AG08396 (cell line): ENCODE results near the gene CHCHD6.
A peak's percentile ranks its signal among the peaks of the same experiment; 100 is the strongest.

Experiments used
- DNase-seq: peaks from one replicate; pipeline ENCODE4 v3.0.0; 2012; ENCODE audit warnings: low spot score, mixed read lengths

The CHCHD6 gene

DNA sequence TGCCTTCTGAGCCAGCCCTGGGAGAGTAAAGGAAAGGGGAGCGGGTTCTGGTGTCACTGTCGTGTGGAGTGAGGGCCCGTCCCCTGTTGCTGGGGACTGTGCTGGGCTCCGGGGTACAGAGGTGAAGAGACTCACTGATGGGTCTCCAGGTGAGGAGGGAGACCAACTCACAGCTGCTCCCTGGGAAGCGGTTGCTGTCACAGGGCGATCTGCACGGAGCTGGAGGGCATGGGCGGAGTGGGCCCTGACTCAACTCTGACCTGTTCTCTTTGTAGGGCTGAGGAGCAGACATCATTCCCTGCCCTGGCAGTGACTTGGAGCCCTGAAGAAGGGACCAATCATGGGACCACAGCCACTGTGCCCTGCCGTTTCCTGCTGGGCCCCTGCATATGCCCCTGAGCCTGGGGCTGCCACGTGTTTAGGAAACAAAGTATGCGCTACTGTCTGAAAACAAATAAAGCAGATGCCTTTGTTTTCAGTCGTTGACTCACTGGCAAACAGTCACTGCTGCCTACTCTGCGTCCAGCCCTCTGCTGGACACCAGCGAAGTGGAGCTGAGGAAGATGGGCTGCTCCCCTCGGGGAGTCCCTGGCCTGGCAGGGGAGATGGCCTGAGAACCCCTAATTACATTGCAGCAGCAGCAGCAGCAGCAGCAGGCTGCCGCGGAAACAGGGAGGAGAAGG lies 256.0 kb downstream of the CHCHD6 start:
- peak; percentile 30 for DNase-seq

DNA sequence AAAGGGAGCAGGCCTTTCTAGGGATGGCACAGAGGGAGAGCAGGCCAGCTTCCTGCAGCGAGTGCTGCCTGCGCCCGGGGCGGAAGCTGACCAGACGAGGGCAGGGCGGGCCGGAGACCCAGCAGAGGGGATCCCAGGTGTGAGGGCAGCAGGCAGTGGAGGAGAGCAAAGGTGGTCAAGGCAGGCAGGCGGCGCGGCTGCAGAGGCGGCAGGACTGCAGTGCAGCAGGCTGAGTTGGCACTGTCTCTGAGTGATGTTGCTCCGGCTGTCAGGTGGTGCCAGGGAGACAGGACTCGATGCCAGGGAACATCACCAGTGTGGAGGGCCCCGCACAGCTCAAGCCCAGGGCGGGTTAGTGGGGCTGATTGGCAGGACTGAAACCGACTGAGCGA lies 256.6 kb downstream of the CHCHD6 start:
- DNase-seq: no peak

DNA sequence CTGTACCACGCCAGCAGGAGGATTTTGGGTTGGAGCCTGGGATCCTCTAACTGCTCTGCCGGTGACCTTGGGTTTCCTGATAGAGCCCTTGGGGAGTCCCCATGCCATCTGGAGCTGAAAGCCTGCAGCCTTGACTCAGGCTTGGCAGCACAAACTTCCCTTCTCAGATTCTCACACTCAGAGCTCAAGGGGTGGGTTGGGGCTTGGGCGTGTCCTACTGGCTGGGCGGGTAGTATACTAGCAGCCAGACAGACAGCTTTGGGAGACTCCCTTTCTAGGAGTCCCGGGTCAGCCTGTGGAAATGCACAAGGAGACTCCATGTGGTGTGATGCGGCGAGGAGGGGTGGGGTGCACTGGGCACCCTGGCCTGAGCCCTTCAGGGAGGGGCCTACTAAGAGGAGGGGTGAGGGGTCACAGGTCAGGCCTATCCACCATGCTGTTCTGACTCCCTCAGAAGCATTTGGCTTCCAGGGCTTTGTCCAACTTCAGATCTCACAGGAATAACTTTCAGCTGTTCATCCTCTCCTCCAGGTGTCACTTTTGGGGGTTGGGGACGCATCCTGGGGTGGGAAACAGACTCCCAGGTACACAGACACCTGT lies 257.3 kb downstream of the CHCHD6 start:
- DNase-seq: peak; percentile 77

DNA sequence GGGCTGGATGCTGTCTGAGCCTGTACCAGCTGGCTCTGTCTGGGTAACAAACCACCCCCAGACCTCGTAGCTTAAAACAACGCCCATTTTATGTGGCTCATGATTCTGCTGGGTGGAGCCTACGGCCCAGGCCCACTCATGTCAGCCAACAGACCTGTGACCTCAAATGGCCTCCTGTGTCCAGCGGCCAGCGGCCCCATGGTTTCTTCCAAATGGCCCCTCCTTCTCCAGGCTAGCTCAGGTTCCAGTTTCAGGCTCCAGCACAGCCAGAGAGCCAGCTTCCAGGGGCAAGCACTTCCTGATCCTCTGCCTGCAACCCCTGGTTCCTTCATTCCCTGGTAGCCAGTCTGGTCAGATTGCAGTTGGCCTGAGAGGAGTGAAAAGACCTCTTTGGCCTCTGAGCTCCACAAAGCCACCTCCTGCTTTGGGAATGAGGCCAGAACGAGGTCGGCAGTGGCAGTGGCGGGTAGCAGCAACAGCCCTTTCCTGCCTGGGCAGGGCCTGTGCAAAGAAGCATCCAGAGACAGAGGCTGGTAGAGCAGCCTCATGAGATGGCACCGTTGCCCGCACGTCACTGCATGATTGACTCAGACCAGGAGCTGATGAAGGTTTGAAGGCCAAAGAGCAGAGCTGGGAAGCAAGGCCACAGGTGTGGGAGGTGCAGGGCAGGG lies 257.9 kb downstream of the CHCHD6 start:
- no peak for DNase-seq

DNA sequence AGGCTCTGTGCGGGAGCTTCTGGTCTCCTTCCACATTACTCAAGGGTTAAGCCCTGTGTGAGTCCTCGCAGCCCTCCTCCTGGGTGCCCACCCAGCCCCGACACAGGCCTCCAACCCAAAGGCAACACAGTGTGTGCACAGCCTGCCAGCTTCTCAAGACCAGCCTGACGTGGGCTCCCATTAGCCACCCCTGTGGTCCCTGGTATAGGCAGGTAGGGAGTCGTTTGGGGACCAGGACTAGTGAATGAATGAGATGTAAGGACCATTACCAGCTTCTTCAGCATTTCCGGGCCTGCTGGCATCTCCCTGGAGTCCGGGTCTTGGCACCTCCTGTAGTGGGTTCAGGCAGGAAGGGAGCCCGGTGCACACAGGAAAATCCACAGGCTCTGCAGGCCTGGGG lies 258.7 kb downstream of the CHCHD6 start:
- DNase-seq: no peak

DNA sequence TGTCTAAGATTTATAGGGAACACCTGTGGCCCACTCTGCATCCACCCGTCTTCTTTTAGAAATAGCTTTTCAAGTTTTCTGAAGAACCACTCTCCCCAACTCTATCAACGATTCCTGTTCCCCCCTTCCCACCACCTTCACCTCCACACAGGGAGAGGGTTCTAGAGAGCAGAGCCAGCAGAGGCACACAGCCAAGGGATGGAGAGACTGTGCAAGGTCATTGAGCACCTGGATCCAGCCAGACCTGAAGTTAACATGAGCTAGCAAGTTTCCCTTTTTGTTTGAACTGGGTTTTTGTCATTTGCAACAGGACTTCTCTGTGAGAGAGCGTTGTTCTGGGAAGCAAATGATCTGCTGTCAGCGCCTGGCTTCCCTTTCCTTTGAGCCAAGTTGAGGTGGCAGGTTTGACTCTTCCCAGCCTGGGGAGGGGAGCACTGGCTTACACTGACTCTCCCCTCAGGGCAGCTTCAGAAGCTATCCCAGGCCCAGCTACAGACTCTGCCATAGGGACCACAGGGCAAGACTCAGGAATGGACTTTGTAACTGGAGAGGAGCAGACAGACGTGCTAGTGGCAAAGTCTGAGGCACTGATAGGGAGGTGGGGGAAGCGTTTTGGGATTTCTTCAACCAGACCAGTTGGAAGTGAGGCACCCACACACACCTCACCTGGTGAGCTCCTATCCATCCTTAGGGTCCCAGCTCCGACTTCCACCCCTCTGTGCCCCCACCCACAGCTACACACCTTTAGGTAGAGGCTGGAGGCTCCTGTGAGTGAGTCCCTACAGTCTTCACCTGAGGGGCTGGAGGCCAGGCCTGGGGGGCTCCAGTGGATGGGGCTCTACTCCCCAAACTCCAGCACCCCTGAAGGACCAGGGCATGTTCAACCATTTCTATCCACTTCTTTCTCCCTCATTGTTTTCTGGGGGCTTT lies 259.5 kb downstream of the CHCHD6 start:
- DNase-seq: no peak

DNA sequence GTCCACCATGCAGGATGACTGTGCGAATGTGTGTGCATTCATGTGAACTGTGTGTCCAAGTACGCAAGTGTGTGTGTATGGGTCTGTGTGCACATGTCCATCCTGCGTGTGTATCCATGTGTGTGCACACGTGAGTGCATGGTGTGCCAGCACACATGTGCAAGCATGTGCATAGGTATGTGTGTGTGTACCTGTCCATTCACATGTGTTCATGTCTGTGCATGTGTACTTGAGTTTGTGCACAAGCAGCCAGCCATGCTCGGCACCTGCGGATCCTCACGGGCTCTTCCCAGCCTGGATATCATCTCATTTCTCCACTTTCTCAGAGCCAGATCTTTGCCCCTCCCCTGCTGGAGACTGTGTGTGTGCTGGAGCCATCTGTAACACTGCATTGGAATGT lies 260.2 kb downstream of the CHCHD6 start:
- DNase-seq: no peak

DNA sequence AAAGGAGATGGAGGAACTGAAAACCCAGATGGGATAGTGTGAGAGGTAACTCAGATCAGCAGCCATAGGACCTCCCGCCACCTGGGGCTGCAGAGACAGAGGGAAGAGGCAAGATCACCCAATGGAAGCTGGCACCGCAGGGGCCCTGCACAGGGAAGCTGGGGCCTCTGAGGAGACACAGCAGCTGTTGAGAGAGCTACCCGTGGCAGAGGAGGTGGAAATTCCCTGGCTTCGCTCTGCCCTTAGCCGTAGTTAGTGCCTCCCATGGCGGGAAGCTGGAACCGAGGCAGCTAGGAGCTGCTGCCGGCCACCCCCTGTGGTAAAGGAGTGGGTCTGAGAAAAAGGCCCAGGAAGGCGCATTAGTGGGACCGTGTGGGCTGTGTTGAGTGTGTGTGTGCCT lies 260.9 kb downstream of the CHCHD6 start:
- DNase-seq: no peak

DNA sequence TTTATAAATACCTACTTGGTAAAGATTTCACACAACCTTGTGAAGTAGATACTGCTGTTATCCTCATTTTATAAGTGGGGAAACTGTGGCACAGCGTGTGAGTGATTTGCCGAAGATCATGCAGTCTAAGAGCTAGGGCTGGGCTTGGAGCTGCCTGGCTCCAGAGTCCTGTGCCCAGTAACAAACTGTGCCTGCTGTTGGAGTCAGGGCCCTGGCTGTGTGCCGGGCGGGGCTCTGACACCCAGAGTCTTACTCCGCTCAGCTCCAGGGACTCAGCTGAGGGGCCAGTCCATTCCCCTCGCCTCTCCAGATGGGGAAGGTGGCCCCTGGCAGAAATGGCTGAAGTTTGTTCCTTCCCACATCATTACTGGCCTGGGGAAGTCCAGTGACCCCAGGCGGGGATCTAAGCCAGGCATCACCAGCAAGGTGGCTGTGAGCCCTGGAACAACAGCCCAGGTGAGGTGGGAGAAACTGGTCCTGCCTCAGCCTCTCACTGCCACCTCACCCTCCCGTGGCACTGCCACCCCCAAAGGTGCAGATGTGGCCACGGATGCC lies 261.6 kb downstream of the CHCHD6 start:
- no peak for DNase-seq

DNA sequence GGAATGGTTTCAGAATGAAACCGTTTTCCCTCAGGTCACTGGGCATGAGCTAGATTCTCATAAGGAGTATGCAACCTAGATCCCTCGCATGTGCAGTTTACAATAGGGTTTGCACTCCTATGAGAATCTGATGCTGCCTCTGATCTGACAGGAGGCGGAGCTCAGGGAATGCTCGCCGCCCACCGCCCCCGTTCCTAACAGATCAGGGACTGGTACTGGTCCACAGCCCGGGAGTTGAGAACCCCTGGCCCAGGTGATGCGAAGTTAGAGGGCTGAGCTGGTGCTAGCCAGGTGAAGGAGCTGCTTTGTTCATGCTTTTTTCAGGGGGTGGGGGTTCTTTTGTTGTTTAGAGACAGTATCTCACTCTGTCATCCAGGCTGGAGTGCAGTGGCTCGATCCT lies 263.3 kb downstream of the CHCHD6 start:
- no peak for DNase-seq

DNA sequence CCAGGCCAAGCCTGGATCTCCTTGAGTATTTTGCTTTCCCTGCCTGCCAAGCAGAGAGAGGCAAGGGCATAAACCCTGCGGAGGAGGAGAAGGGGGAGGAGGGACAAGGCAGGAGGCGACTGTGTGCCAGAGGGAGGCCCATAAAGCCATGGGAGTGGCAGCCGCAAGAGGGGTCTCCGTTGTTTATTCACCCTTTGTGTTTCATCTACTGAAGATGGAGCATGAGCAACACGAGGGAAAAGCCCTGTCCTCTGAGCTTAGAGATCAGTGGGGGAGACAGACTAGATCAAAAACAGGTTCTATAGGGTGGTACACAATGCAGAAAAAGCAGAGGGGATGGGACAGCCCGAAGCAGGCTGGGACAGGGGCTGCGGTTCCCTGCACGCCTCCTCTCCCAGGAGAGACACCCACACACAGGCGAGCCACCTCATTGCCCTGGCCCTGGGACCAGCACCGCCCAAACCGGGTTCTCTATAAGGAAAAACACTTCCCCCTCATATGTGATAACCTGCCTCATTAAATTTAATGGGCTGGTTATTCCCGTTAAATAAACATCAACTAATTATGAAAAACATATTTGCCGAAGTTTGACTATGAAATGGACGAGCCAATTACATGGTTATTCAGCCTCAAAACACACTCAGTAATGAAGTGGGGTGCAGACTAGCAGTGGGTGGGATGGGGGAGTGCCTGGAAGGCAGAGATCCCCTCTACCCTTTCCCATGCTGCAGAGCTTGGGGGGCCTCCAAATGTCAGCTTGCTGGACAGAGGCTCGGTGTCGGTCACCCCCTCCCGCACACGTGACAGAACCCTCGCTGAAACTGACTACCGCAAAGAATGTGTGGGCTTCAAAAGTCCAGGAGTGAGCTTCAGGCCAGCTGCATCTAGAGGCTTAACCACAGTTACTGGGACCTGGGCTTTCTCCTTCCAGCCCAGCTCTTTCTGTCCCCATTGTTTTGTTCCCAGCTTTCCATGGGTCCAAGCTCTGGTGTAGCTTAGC lies 264.7 kb downstream of the CHCHD6 start:
- DNase-seq: no peak

DNA sequence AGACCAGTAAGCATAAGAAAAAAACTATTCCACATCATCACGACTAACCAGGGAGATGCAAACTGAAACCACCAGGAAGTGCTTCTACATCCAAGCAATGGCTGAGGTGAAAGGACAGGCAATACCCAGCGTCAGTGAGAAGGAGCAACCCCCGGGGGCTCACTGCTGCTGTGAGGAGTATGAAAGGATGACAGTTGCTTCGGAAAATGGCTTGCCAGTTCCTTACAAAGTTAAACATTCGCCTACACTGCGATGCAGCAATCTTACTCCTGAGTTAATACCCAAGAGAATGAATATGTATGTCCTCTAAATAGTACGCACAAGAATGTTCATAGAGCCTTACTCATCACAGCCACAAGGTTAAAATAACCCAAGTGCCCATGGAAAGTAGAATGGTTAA lies 265.5 kb downstream of the CHCHD6 start:
- no peak for DNase-seq

DNA sequence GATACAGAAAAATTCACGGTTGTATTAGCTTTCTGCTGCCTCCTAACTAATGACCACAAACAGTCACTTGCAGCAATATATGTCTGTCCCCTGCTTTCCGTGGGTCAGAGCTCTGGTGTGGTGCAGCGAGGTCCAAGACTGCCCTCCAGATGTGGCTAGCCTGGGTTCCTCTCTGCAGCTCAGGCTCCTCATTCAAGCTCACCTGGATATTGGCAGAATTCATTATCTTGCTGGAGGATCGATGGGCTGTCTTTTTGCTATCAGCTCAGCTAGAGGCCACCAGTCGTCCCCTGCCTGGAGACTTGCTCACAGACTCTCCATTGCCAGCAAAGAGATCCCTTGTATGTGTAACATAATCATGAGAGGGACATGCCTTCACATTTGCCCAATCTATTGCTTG lies 266.1 kb downstream of the CHCHD6 start:
- no peak for DNase-seq

DNA sequence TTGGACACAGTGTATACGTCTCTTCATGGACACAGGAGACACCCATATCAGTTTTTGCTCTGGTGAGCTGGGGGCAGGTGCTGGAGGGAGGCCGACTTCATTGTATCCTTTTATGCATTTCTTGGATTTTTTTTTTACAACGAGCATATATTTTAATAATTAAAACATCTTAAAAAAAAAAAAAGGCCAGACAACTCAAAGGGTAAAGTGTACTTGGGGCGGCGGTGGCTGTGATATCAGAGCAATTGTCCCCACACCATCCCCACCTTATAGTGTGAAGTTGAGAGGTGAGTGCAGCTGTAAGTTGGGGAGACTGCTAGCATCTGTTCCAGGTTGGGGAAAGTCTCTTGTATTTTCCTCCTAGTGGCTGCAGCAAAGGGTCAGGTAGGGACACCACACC lies 266.9 kb downstream of the CHCHD6 start:
- DNase-seq: no peak

DNA sequence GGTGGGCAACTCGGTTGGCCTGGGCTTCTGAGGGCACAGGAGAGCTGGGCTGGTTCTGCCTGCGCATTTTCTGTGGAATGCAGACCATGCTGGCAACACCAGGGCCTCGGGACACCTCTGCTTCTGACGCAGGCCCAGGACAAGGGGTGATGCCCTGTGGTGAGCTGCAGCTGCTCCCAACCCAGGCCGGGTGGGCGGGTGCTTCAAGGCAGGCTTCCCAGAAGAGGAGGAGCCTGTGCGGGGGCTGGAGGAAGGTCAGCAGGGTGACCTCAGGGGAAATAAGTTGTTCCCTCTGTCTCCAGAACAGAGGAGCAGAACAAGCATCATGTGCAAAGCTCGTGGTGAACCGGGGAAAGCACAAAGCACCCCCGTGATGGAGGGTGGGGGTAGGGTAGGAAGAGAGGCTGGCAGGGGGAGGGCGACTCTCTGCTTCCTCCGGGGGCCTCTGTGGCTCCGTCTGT lies 267.9 kb downstream of the CHCHD6 start:
- DNase-seq: peak; percentile 79

DNA sequence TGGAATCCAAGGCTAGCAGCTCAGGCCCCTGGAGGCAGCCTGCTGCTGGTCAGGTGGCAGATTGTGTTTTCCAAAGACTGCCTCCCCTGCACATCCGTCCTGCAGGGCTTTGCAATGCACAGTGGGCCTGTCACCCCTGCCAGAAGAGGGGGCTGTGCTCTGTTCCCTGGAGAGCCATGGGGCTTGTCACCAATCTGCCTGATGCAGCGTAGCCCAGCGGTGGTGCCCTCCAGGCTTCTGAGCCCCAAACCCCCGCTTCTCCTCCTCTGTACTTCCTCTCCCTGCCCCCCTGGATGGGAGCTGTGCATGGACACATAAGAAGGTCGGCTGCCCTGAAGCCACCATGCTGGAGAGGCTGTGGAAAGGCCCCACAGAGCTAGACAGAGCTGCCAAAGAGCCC lies 268.8 kb downstream of the CHCHD6 start:
- DNase-seq: no peak

DNA sequence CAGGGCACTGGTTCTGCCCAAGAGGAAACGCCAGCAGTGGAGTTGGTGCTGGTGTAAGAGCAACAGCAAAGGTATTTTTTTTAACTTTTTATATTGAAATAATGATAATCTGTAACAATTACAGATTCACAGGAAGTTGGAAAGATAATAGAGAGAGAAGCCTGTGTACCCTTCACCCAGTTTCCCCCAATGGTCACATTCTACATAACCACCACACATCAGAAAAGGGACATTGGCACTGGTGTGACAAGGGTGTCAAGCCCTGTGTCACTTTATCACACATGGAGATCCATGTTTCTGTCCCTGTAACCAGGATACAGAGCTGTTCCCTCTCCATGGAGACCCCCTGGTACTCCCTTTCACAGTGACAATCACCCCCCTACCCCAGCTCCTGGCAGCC lies 269.8 kb downstream of the CHCHD6 start:
- DNase-seq: no peak

DNA sequence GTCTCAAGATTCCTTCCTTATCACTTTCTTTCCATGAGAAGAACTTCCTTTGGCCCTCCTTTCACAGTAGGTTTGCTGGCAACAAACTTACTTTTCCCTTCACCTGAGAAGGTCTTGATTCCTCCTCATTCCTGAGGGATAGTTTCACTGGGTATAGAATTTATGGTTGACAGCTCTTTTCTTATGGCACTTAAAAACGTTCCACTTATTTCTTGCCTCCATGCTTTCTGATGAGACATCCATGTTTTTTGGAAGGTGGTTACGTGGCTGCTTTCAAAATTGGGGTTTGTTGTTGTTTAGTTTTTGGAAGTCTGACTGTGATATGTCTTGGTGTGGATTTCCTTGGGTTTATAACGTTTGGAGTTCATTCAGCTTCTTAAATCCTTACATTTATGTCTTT lies 270.7 kb downstream of the CHCHD6 start:
- DNase-seq: no peak

DNA sequence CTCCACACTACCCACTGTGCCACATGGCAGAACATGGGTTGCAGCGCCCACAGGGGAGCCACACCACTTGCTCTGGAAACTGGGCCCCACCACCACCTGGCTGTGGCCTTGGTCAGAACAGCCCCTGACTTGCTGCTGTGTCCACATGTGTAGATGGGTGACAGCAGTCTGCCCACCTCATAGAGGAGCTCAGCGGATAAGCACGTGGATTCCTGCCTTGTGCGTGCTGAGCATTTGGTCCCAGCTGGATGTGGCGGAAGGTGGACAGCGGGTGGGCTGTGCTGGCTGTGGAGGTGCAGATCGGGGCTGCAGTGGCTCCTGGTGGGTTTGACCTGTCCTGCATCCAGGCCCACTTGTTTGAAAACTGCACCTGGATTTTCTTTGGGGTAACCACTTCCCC lies 272.9 kb downstream of the CHCHD6 start:
- DNase-seq: no peak

DNA sequence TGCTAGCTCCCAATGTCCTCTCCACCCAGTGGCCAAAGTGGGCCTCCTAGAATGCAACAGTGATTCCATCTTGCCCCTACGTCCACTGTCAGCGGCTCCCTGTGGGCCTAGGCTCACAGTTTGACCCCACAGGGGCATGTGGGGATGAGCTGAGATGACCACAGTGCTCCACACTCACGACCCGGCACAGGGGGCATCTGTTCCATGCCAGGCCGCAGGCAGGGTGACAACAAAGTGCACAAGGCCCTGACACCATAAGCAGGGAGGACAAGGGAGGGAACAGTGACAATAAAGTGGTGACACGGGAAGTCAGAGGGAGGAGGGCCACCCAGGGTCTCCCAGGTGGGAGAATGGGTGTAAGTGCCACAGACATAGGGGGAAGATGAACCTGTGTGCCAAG lies 273.8 kb downstream of the CHCHD6 start:
- DNase-seq: no peak

DNA sequence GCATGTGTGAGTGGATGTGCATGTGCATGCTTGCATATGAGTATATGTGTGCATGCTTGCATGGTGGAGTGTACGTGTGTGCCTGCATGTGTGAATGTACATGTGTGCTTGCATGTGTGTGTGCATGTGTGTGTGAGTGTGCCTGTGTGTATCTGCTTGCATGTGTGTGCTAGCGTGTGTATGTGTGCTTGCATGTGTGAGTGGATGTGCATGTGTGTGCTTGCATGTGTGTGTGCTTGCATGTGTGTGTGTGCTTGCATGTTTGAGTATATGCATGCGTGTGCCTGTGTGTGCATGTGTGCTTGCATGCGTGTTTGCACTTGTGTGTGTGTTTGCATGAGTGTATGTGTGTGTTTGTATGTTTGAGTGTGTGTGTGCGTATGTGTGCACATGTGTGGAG lies 274.3 kb downstream of the CHCHD6 start:
- no peak for DNase-seq
